Testis (tissue), 3 donors: Measurements from ENCODE around the gene NECAB3. TPM values are rescaled to one million over a fixed set of nuclear protein-coding genes. Genes with fewer than 3 reads are reported as not detected.

Experiments used
- DNase-seq: peaks from one replicate; pipeline ENCODE4 v3.0.0-alpha.2; 2019
- H3K27ac ChIP-seq, 2 donors: fragments of 200-600 bp; sonication (generic); one replicate each; pipeline ENCODE4 v1.5.1; 2019
- H3K27me3 ChIP-seq: fragments of 200-600 bp; sonication (generic); one replicate; pipeline ENCODE4 v1.5.1; 2019
- H3K36me3 ChIP-seq: fragments of 200-600 bp; sonication (generic); one replicate; pipeline ENCODE4 v1.5.1; 2017; ENCODE audit warnings: low read depth; ENCODE audit errors: missing control alignments
- H3K4me1 ChIP-seq: fragments of 200-600 bp; sonication (generic); one replicate; pipeline ENCODE4 v1.5.1; 2019
- H3K4me3 ChIP-seq, 2 donors: fragments of 200-600 bp; sonication (generic); one replicate each; pipeline ENCODE4 v1.5.1; 2017 to 2019
- H3K9me3 ChIP-seq: fragments of 200-600 bp; sonication (generic); one replicate; pipeline ENCODE4 v1.5.1; 2017
- CTCF ChIP-seq, 3 experiments: fragments of 450-650 bp in 2 of 3; fragments of 200-600 bp in 1 of 3; sonication (generic) in 1 of 3; IDR thresholded peaks; one replicate each; pipeline ENCODE4 v1.5.1; 2016 to 2019; ENCODE audit warnings: antibody characterized with exemption in 3 of 3, mild to moderate bottlenecking in 2 of 3, moderate library complexity in 1 of 3
- POLR2A ChIP-seq: fragments of 450-650 bp; IDR thresholded peaks from one replicate; pipeline ENCODE4 v1.6.1; 2017; ENCODE audit warnings: antibody characterized with exemption, mild to moderate bottlenecking, moderate library complexity
- WGBS, 2 donors: methylation state at CpG; one replicate each; pipeline ENCODE4 v1.1.5; 2018; 5-methylcytosine and 5-hydroxymethylcytosine counted together
- intact Hi-C: fragments of 100-400 bp; cut with DNase I; formaldehyde crosslinking; loops from one replicate; pipeline ENCODE4 v1.15.1; 2023; ENCODE audit warnings: low total_unique reads
- polyA plus RNA-seq: library from polyadenylated mRNA; stranded (reverse); fragments of 350-450 nt; fragmentation: Illumina TruSeq; extraction: RNeasy Lipid Tissue Mini Kit (QIAGEN cat#74804); gene quantifications from one replicate; pipeline ENCODE4 v1.2.3, GENCODE V29; 2014; ENCODE audit warnings: low read depth, low replicate concordance; ENCODE audit not compliant: insufficient read depth
- total RNA-seq, 2 donors: library from RNA; depleted of rRNA; stranded (reverse); fragments of >200 nt; gene quantifications; one replicate each; pipeline ENCODE4 v1.2.3, GENCODE V29; 2016

The NECAB3 gene
- total and polyA plus RNA-seq, 3 donors from 2014 or later, result 59.7 to 118 (median 106) TPM

DNA sequence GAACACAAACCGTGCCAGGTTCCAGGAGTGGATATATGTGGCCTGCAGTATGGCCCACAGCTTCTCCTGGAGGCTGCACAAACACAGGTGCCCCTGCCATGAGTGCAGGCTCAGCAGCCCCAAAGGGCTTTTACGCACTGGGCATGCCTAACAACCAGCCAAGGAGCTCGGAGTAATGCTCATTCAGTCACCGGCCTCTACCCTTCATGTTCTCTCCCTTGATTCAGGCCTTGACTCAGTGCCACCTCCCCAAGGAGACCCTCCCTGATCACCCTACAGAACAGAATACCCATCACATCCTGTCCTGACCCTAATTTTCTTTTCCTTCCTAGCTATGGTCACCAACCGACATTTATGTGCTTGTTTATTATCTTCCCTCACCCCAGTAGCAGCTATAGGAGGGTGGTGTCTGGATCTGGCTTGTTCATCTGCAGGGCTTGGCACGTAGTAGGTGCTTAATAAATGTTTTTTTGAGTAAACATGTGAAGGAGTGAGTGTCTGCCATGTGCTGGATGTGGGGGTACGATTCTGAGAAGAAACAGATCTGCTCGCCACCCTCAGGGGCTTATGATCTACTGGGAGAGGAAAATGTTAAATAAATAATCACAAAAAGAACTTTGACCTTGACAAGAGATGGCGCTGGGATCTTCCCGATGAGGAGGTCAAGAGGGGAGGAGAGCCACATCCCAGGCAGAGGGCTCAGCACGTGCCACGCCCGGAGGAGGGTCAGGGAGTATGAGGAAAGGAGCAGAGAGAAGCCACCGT, 36.6 kb upstream of the NECAB3 start:
- Histone ChIP-seq H3K4me3 (no peak overlapping the region), H3K27ac (no peak overlapping the region), H3K36me3 (no peaks in the 10 kb centered on the region), H3K27me3 (no peaks in the 10 kb centered on the region), H3K4me1 (no peaks in the 10 kb centered on the region), H3K9me3 (no peaks in the 10 kb centered on the region)
- no peak for DNase-seq
- 57 to 67% methylated on average over 14 of the region's 14 CpGs for WGBS, 2 donors
- no peak for TF ChIP-seq CTCF (IDR thresholded peaks at IDR 0.05)
- no peak for TF ChIP-seq POLR2A
- intact Hi-C loops, result no loop called here

GRCh38 chr20:33709905-33710541, 35.8 kb upstream of the NECAB3 start:
- no peaks in the 10 kb centered on the region for H3K36me3 ChIP-seq
- peak; percentile 57 for DNase-seq
- WGBS, 2 donors, result 57 to 74% methylated on average over 16 of the region's 16 CpGs
- H3K27me3 ChIP-seq, result no peaks in the 10 kb centered on the region
- intact Hi-C loops, result no loop called here
- TF ChIP-seq POLR2A (no peak), CTCF (IDR thresholded peaks at IDR 0.05) (no peak)
- no peak overlapping the region for H3K27ac ChIP-seq
- H3K4me1 ChIP-seq, result no peaks in the 10 kb centered on the region
- peak overlapping the region in 1 of 2 donors; percentile 24 for H3K4me3 ChIP-seq
- no peaks in the 10 kb centered on the region for H3K9me3 ChIP-seq

- Histone ChIP-seq H3K4me3 (no peak overlapping the region), H3K27ac (no peak overlapping the region), H3K9me3 (no peaks in the 10 kb centered on the region), H3K4me1 (no peaks in the 10 kb centered on the region), H3K27me3 (no peaks in the 10 kb centered on the region), H3K36me3 (no peaks in the 10 kb centered on the region)
- intact Hi-C loops, result no loop called here
- no peak for TF ChIP-seq POLR2A
- TF ChIP-seq CTCF (IDR thresholded peaks at IDR 0.05), result no peak
- no peak for DNase-seq
- WGBS, 2 donors, result 45 to 83% methylated on average over 2 of the region's 2 CpGs
These were observed 35.2 kb upstream of the NECAB3 start for GRCh38 chr20:33709398-33709797.

DNA sequence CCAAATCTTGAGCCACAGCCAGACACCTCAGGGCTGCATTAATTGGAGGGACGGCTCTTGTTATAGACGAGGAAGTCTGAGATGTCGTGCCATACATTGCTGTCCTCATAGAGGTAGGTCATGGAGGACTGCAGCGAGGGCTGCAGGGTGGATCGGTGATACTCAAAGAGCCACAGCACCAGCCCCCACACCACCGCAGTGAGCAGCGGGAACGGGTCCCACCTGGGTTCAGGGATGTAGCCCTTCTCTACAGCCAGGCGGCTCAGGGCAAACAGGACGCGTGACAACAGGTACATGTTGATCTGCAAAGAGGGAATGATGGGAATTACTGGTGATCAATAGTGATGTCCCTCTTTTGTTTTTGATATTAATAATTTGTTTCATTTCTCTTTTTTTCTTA, 33.4 kb upstream of the NECAB3 start:
- WGBS, 2 donors, result 87 to 88% methylated on average over 11 of the region's 11 CpGs

More for the DNA sequence above, 33.4 kb upstream of the NECAB3 start:
- intact Hi-C loops, result no loop called here
- TF ChIP-seq POLR2A (no peak), CTCF (IDR thresholded peaks at IDR 0.05) (no peak)
- no peaks in the 10 kb centered on the region for H3K27me3 ChIP-seq
- H3K4me1 ChIP-seq, result no peaks in the 10 kb centered on the region
- no peak overlapping the region for H3K27ac ChIP-seq
- no peaks in the 10 kb centered on the region for H3K9me3 ChIP-seq
- no peak overlapping the region for H3K4me3 ChIP-seq
- DNase-seq, result no peak
- H3K36me3 ChIP-seq, result no peaks in the 10 kb centered on the region
